GM06990 (cell line): ENCODE measurements around the gene ROBO1.

Experiments
- DNase-seq: peaks from one replicate; pipeline ENCODE4 v3.0.0-alpha.2; 2011; ENCODE audit not compliant: insufficient read length; ENCODE audit errors: extremely low read depth
- H3K27me3 ChIP-seq: replicated peaks from 2 replicates; pipeline ENCODE4 v1.6.0; 2011; ENCODE audit warnings: low read length; ENCODE audit not compliant: control insufficient read depth, insufficient read depth
- H3K36me3 ChIP-seq: 2 replicates; pipeline ENCODE4 v1.5.1; 2011; ENCODE audit warnings: low read length; ENCODE audit not compliant: control insufficient read depth, insufficient read depth
- H3K4me3 ChIP-seq: replicated peaks from 2 replicates; pipeline ENCODE4 v1.5.1; 2011; ENCODE audit warnings: low read depth, mild to moderate bottlenecking, control low read depth, low read length
- CTCF ChIP-seq: IDR thresholded peaks from 2 replicates; pipeline ENCODE4 v1.5.1; 2011; ENCODE audit warnings: low read length, control low read depth, mild to moderate bottlenecking, inconsistent platforms; ENCODE audit not compliant: insufficient read depth, poor library complexity, severe bottlenecking

ROBO1 gene

GRCh38 chr3:79249701-79250100 lies 518.1 kb downstream of the ROBO1 start:
- Histone ChIP-seq H3K27me3 (no peaks in the 10 kb centered on the region), H3K4me3 (no peak overlapping the region), H3K36me3 (no peaks in the 10 kb centered on the region)
- TF ChIP-seq CTCF = no peak
- no peak for DNase-seq

- TF ChIP-seq CTCF = no peak
- Histone ChIP-seq H3K27me3 (no peaks in the 10 kb centered on the region), H3K4me3 (no peak overlapping the region), H3K36me3 (no peaks in the 10 kb centered on the region)
- no peak for DNase-seq
These were observed 520.1 kb downstream of the ROBO1 start for GRCh38 chr3:79247725-79248043.

GRCh38 chr3:79246875-79247724 lies 520.7 kb downstream of the ROBO1 start:
- Histone ChIP-seq H3K27me3 (no peaks in the 10 kb centered on the region), H3K4me3 (no peak overlapping the region), H3K36me3 (no peaks in the 10 kb centered on the region)
- no peak for DNase-seq
- TF ChIP-seq CTCF = no peak

- no peaks in the 10 kb centered on the region for H3K27me3 ChIP-seq
- DNase-seq = no peak
- no peak for TF ChIP-seq CTCF
- no peaks in the 10 kb centered on the region for H3K36me3 ChIP-seq
- no peak overlapping the region for H3K4me3 ChIP-seq
These were observed 522.3 kb downstream of the ROBO1 start for GRCh38 chr3:79245284-79246138.

- no peak for TF ChIP-seq CTCF
- H3K27me3 ChIP-seq = no peaks in the 10 kb centered on the region
- H3K36me3 ChIP-seq = no peaks in the 10 kb centered on the region
- no peak for DNase-seq
- H3K4me3 ChIP-seq = no peak overlapping the region
These were observed 531.3 kb downstream of the ROBO1 start for GRCh38 chr3:79236496-79236895.
